Activated T-helper 2 cell treated with anti-CD3 and anti-CD28 coated beads, Interferon-gamma antibody, Interleukin-2, Interleukin-4, amounts not matched to agents 10 μg/mL and 5 μg/mL and 100 μg/mL, durations not matched to agents 14 hours and 24 hours and 36 hours (primary cell): ENCODE data around the gene SCN2B. TPM values are rescaled to one million over a fixed set of nuclear protein-coding genes. Genes with fewer than 3 reads are reported as not detected.
"Not testable (repeated sequence)": the region's sequence is repeated elsewhere in the genome, so short reads cannot be mapped to it uniquely, and the experiment has no call there.

ENCODE experiments used
- DNase-seq: peaks from one replicate; pipeline ENCODE4 v3.0.0; 2021; ENCODE audit warnings: low spot score
- H3K27ac Mint-ChIP-seq: one replicate; pipeline ENCODE4 v1.8.0; 2021; ENCODE audit warnings: mixed read lengths
- H3K27me3 Mint-ChIP-seq: one replicate; pipeline ENCODE4 v1.8.0; 2021; ENCODE audit warnings: low read depth, mixed read lengths
- H3K36me3 Mint-ChIP-seq: one replicate; pipeline ENCODE4 v1.8.0; 2021; ENCODE audit warnings: low read depth, mixed read lengths
- H3K4me1 Mint-ChIP-seq: one replicate; pipeline ENCODE4 v1.8.0; 2021; ENCODE audit warnings: low read depth, mixed read lengths
- H3K4me3 Mint-ChIP-seq: one replicate; pipeline ENCODE4 v1.8.0; 2021; ENCODE audit warnings: low read depth, mild to moderate bottlenecking, moderate library complexity, mixed read lengths
- H3K9me3 Mint-ChIP-seq: one replicate; pipeline ENCODE4 v1.8.0; 2021; ENCODE audit warnings: mixed read lengths
- intact Hi-C: fragments of 100-400 bp; cut with micrococcal nuclease; formaldehyde crosslinking; loops from one replicate; pipeline ENCODE4 v1.15.1; 2023
- total RNA-seq: library from RNA; stranded (reverse); gene quantifications from 2 replicates; pipeline ENCODE4 v1.2.3, GENCODE V29; 2022

The SCN2B gene
- total RNA-seq, 1 donor from 2014 or later: 0.02 TPM

- H3K36me3 Mint-ChIP-seq, intact Hi-C loops: not testable (repeated sequence)
Measured at GRCh38 chr11:118183691-118184090, 7.3 kb upstream of the SCN2B start.

GRCh38 chr11:118180300-118180703, 3.9 kb upstream of the SCN2B start:
- DNase-seq: no peak
- H3K4me1 Mint-ChIP-seq: peaks cover 2% of the 10 kb centered on the region
- no peak overlapping the region for H3K4me3 Mint-ChIP-seq
- H3K36me3 Mint-ChIP-seq: no peaks in the 10 kb centered on the region
- peaks cover 8% of the 10 kb centered on the region for H3K27me3 Mint-ChIP-seq
- intact Hi-C loops: no loop called here
- H3K27ac Mint-ChIP-seq: no peak overlapping the region
- H3K9me3 Mint-ChIP-seq: no peaks in the 10 kb centered on the region

More at GRCh38 chr11:118183691-118184090, 7.3 kb upstream of the SCN2B start:
- H3K27ac Mint-ChIP-seq, H3K27me3 Mint-ChIP-seq, DNase-seq, H3K9me3 Mint-ChIP-seq, H3K4me1 Mint-ChIP-seq, H3K4me3 Mint-ChIP-seq: not testable (repeated sequence)

DNA sequence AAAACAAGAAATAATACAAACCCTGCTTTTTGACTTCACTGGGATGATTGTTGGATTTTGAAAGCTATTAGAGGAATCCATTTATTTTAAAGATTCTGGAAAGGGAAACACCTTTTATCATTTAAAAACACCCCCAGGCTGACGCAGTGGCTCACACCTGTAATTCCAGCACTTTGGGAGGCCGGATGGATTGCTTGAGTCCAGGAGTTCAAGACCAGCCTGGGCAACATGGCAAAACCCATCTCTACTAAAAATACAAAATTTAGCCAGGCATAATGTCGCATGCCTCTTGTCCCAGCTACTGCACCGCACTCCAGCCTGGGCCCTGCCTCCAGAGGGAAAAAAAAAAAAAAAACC, 317 bp upstream of the SCN2B start:
- intact Hi-C loops: no loop called here
- no peaks in the 10 kb centered on the region for H3K36me3 Mint-ChIP-seq
- no peaks in the 10 kb centered on the region for H3K9me3 Mint-ChIP-seq
- H3K27me3 Mint-ChIP-seq: peaks cover 14% of the 10 kb centered on the region
- no peak for DNase-seq
- H3K4me3 Mint-ChIP-seq: no peak overlapping the region
- H3K4me1 Mint-ChIP-seq: peaks cover 2% of the 10 kb centered on the region
- H3K27ac Mint-ChIP-seq: no peak overlapping the region

DNA sequence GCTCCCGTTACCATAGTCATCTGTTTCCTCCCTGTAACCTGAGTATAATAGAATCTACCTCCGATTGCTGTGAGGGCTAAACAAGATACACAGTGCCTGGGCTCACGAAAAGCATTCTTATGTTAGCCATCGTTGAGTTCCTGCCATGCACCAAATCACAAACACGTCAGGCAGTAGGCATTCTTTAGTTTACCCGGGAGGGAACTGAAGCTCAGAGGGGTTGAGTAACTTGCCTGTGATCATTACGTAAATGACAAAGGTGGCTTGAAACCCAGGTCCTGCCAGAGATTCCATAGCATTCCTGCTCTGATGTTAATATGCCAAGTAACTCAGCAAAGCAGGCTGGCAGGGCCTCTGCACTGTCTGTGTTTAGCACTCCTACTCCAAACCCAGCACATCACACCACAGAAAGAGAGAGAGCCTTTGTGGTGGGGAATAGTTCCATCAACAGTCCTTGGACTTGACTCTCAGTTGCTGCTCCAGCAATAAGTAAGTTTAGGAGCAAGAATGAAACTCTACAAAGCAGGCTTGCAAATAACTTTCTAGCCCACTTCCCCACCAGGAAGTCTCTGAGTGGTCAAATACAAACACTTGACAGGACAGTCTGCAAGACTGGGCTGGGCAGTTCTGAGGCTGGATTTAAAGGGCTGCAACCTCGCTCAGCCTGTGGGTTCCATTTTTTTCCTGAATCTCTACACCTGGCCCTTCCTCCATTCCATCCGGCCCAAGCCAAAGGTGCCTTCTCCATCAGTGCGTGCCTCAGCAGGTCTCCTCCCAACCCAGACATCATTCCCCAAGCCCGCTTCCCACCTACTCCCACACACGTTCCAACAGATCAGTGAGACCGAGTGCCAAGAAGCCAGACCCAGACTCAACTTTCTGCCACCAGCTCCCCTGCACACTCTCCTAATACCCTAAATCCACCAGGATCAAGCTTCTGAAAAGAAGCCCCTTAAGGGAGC, 1.1 kb downstream of the SCN2B start:
- intact Hi-C loops: no loop called here
- Mint-ChIP-seq H3K27ac (no peak overlapping the region), H3K9me3 (no peaks in the 10 kb centered on the region), H3K36me3 (no peaks in the 10 kb centered on the region), H3K27me3 (peaks cover 15% of the 10 kb centered on the region), H3K4me1 (peaks cover 2% of the 10 kb centered on the region), H3K4me3 (no peak overlapping the region)
- no peak for DNase-seq

GRCh38 chr11:118174006-118174567, 2.4 kb downstream of the SCN2B start:
- no peaks in the 10 kb centered on the region for H3K36me3 Mint-ChIP-seq
- intact Hi-C loops: no loop called here
- no peaks in the 10 kb centered on the region for H3K9me3 Mint-ChIP-seq
- no peak overlapping the region for H3K27ac Mint-ChIP-seq
- no peak for DNase-seq
- no peak overlapping the region for H3K4me3 Mint-ChIP-seq
- no peaks in the 10 kb centered on the region for H3K4me1 Mint-ChIP-seq
- peaks cover 26% of the 10 kb centered on the region for H3K27me3 Mint-ChIP-seq

DNA sequence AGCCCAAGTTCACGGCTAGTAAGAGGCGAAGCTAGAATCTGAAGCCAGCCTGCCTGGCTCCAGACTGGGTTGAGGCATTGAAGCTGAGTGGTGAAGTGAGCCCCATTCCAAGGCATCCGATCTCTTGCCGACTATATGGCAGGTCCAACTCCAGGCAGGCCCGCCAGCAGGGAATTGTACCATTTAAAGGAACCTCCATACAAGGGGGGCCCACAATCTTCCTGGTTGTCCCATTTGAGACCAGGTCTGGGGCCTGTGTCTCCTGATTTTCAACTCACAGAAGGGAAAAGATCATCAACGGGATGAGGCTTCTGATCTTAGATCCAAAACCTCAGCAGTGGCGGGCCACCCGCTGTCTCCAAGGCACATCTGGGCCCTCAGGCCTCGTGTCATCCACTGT, 4.1 kb downstream of the SCN2B start:
- Mint-ChIP-seq H3K27me3 (peaks cover 29% of the 10 kb centered on the region), H3K36me3 (no peaks in the 10 kb centered on the region), H3K9me3 (no peaks in the 10 kb centered on the region), H3K27ac (no peak overlapping the region), H3K4me1 (no peaks in the 10 kb centered on the region), H3K4me3 (no peak overlapping the region)
- no peak for DNase-seq
- intact Hi-C loops: no loop called here

DNA sequence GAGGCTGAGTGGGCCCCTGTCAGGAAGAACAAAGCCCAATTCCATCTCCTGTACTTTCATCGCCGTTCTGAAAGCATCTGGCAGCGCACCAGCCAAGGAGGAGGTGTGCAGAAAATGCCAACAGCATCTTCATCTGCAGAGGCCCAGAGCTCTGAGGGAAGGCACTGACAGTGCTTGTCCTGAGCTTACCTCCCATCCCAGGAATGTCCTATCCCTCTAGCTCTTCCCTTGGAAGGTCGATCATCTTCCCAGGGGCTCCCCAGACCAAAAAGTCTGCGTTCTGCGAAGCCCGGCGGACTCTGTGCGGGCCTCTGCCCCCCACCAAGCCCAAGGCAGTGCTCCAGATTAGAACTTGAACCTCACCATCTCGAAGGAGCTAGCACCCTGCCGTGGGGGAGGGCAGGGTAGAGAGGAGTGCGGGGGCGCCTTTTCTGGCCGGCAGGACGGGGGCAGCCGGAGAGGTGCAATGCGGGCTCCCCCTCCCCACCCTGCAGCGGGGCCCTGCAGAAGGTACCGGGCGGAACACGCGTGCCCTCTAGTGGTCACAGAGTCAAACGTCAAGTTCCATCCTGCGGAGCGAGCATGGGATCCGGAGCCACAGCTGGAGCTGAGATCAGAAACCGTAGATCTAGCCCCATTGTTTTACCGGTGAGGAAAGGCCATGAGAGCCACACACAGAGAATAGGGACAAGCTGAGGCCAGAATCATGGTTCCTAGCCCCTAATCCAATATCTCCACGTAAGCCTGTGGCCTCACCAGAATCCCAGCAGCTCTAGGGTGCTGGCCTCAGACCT, 5.0 kb downstream of the SCN2B start:
- H3K27me3 Mint-ChIP-seq: peaks cover 27% of the 10 kb centered on the region
- H3K4me1 Mint-ChIP-seq: no peaks in the 10 kb centered on the region
- no peak overlapping the region for H3K4me3 Mint-ChIP-seq
- no peaks in the 10 kb centered on the region for H3K36me3 Mint-ChIP-seq
- intact Hi-C loops: loop anchor here (1.0 kb wide), 1 partner anchor 26 kb away; no protein-coding TSS in a partner anchor
- H3K9me3 Mint-ChIP-seq: no peaks in the 10 kb centered on the region
- no peak overlapping the region for H3K27ac Mint-ChIP-seq
- peak; percentile 65 for DNase-seq

GRCh38 chr11:118170882-118171268, 5.6 kb downstream of the SCN2B start:
- Mint-ChIP-seq H3K27me3 (peaks cover 27% of the 10 kb centered on the region), H3K27ac (no peak overlapping the region), H3K4me3 (no peak overlapping the region), H3K4me1 (no peaks in the 10 kb centered on the region), H3K9me3 (no peaks in the 10 kb centered on the region), H3K36me3 (no peaks in the 10 kb centered on the region)
- intact Hi-C loops: loop anchor here (1.0 kb wide), 1 partner anchor 26 kb away; no protein-coding TSS in a partner anchor
- no peak for DNase-seq

DNA sequence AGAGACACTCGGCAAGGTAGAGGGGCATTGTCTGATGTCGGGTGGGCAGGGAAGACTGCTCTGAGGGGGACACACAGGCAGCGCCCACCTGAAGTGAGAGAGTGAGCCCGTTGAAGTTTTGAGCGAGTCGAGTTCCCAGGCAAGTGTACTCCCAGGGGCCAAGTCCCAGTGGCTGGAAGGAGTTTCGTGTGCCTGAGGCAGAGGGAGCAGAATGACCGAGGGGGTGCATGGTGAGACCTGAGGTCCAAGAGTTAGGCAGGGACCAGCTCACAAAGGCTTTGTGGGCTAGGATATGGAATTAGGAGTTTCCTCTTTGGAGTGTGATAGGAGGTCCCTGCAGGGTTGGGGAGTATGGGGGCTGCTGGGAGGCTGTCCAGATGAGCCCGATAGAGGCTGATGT, 6.2 kb downstream of the SCN2B start:
- intact Hi-C loops: no loop called here
- DNase-seq: no peak
- H3K9me3 Mint-ChIP-seq: no peaks in the 10 kb centered on the region
- no peak overlapping the region for H3K27ac Mint-ChIP-seq
- H3K4me3 Mint-ChIP-seq: no peak overlapping the region
- no peaks in the 10 kb centered on the region for H3K36me3 Mint-ChIP-seq
- no peaks in the 10 kb centered on the region for H3K4me1 Mint-ChIP-seq
- H3K27me3 Mint-ChIP-seq: peaks cover 22% of the 10 kb centered on the region

GRCh38 chr11:118169300-118170140, 6.9 kb downstream of the SCN2B start:
- DNase-seq: no peak
- peaks cover 23% of the 10 kb centered on the region for H3K27me3 Mint-ChIP-seq
- H3K36me3 Mint-ChIP-seq: no peaks in the 10 kb centered on the region
- H3K4me1 Mint-ChIP-seq: no peaks in the 10 kb centered on the region
- no peaks in the 10 kb centered on the region for H3K9me3 Mint-ChIP-seq
- H3K4me3 Mint-ChIP-seq: no peak overlapping the region
- no peak overlapping the region for H3K27ac Mint-ChIP-seq
- intact Hi-C loops: no loop called here

- Mint-ChIP-seq H3K4me3 (no peak overlapping the region), H3K27me3 (peaks cover 22% of the 10 kb centered on the region), H3K36me3 (no peaks in the 10 kb centered on the region), H3K27ac (no peak overlapping the region), H3K4me1 (no peaks in the 10 kb centered on the region), H3K9me3 (no peaks in the 10 kb centered on the region)
- DNase-seq: no peak
- intact Hi-C loops: no loop called here
Measured at GRCh38 chr11:118168751-118169150, 7.7 kb downstream of the SCN2B start.

- no peak overlapping the region for H3K27ac Mint-ChIP-seq
- DNase-seq: no peak
- H3K4me3 Mint-ChIP-seq: no peak overlapping the region
- no peaks in the 10 kb centered on the region for H3K4me1 Mint-ChIP-seq
- intact Hi-C loops: no loop called here
- H3K27me3 Mint-ChIP-seq: peaks cover 24% of the 10 kb centered on the region
- no peaks in the 10 kb centered on the region for H3K9me3 Mint-ChIP-seq
- H3K36me3 Mint-ChIP-seq: no peaks in the 10 kb centered on the region
Measured at GRCh38 chr11:118168316-118168715, 8.1 kb downstream of the SCN2B start.
